ENCODE measurements around the gene M1AP.
A peak's percentile ranks its signal among the peaks of the same experiment; 100 is the strongest.

Gene M1AP

GRCh38 chr2:74534411-74534810, 113.7 kb downstream of the M1AP start:
- DNase-seq (ENCODE audit: extremely low read depth, low read depth) = no peak
- H3K4me3 ChIP-seq (replicated peaks; ENCODE audit: low read depth, low read length) = no peak overlapping the region
- no peak for TF ChIP-seq CTCF (IDR thresholded peaks at IDR 0.05; ENCODE audit: low read depth, low read length, missing control alignments)

- DNase-seq (ENCODE audit: extremely low read depth, low read depth) = no peak
- TF ChIP-seq CTCF (IDR thresholded peaks at IDR 0.05; ENCODE audit: low read depth, low read length, missing control alignments) = no peak
- H3K4me3 ChIP-seq (replicated peaks; ENCODE audit: low read depth, low read length) = no peak overlapping the region
These were observed 114.7 kb downstream of the M1AP start for GRCh38 chr2:74533464-74533863.

GRCh38 chr2:74532222-74532621, 115.9 kb downstream of the M1AP start:
- DNase-seq (ENCODE audit: extremely low read depth, low read depth) = no peak
- TF ChIP-seq CTCF (IDR thresholded peaks at IDR 0.05; ENCODE audit: low read depth, low read length, missing control alignments) = peak; percentile 22
- H3K4me3 ChIP-seq (replicated peaks; ENCODE audit: low read depth, low read length) = no peak overlapping the region

- H3K4me3 ChIP-seq (replicated peaks; ENCODE audit: low read depth, low read length) = peak overlapping the region; percentile 87
- TF ChIP-seq CTCF (IDR thresholded peaks at IDR 0.05; ENCODE audit: low read depth, low read length, missing control alignments) = no peak
- DNase-seq (ENCODE audit: extremely low read depth, low read depth) = no peak
These were observed 116.5 kb downstream of the M1AP start for GRCh38 chr2:74531666-74532065.

- no peak for TF ChIP-seq CTCF (IDR thresholded peaks at IDR 0.05; ENCODE audit: low read depth, low read length, missing control alignments)
- H3K4me3 ChIP-seq (replicated peaks; ENCODE audit: low read depth, low read length) = peak overlapping the region; percentile 87
- no peak for DNase-seq (ENCODE audit: extremely low read depth, low read depth)
These were observed 117.6 kb downstream of the M1AP start for GRCh38 chr2:74530239-74531187.

- peak; percentile 98 for DNase-seq (ENCODE audit: extremely low read depth, low read depth)
- peak within 1 kb of the TSS; percentile 87 for H3K4me3 ChIP-seq (replicated peaks; ENCODE audit: low read depth, low read length)
- no peak for TF ChIP-seq CTCF (IDR thresholded peaks at IDR 0.05; ENCODE audit: low read depth, low read length, missing control alignments)
These were observed 118.5 kb downstream of the M1AP start, which contains the start of the genes AUP1 and HTRA2 for GRCh38 chr2:74529357-74530238. AUP1 (minus strand) TSS chr2:74529706; CDS start chr2:74529629, 77 bp downstream. HTRA2 (plus strand) TSS chr2:74529933; CDS start chr2:74530007, 74 bp downstream.

Measured in HFF-Myc (cell line).